HL-60 (cell line): ENCODE data around the gene GALNT15.

Experiments used
- DNase-seq, 2 experiments: peaks; one replicate each; pipeline ENCODE4 v3.0.0-alpha.2; 2010 to 2020; ENCODE audit warnings: low read depth in 1 of 2, low spot score in 1 of 2
- H3K27ac ChIP-seq: fragments of 250-450 bp; sonication (Bioruptor Pico); replicated peaks from 2 replicates; pipeline ENCODE4 v1.5.1; 2020; ENCODE audit warnings: mild to moderate bottlenecking, moderate library complexity
- H3K27me3 ChIP-seq: fragments of 250-450 bp; sonication (Bioruptor Pico); 2 replicates; pipeline ENCODE4 v1.5.1; 2021; ENCODE audit warnings: mild to moderate bottlenecking, moderate library complexity; ENCODE audit not compliant: insufficient read depth, poor library complexity, severe bottlenecking
- H3K4me3 ChIP-seq: replicated peaks from 2 replicates; pipeline ENCODE4 v1.5.1; 2011; ENCODE audit warnings: mild to moderate bottlenecking, control low read depth, low read length; ENCODE audit not compliant: insufficient read depth
- CTCF ChIP-seq: IDR thresholded peaks from one replicate; pipeline ENCODE4 v1.5.1; 2011; ENCODE audit warnings: low read length, control low read depth, inconsistent platforms; ENCODE audit not compliant: insufficient read depth
- GABPA ChIP-seq: IDR thresholded peaks from 2 replicates; pipeline ENCODE4 v1.6.1; 2012; ENCODE audit warnings: low read depth
- POLR2AphosphoS5 ChIP-seq: IDR thresholded peaks from 2 replicates; pipeline ENCODE4 v1.6.1; 2012; ENCODE audit warnings: low read depth
- REST ChIP-seq: IDR thresholded peaks from 2 replicates; pipeline ENCODE4 v1.6.1; 2012; ENCODE audit warnings: low read depth; ENCODE audit not compliant: insufficient replicate concordance
- SPI1 ChIP-seq: IDR thresholded peaks from 2 replicates; pipeline ENCODE4 v1.6.1; 2012; ENCODE audit warnings: low read depth, mild to moderate bottlenecking, borderline replicate concordance

The GALNT15 gene

GRCh38 chr3:16240229-16241023 lies 65.9 kb downstream of the GALNT15 start:
- Histone ChIP-seq H3K27me3 (no peaks in the 10 kb centered on the region), H3K27ac (no peak overlapping the region), H3K4me3 (no peak overlapping the region)
- no peak for TF ChIP-seq SPI1
- TF ChIP-seq REST, result no peak
- TF ChIP-seq POLR2AphosphoS5, result no peak
- TF ChIP-seq CTCF, result no peak
- TF ChIP-seq GABPA, result no peak
- peak in 1 of 2 experiments; percentile 74 for DNase-seq

GRCh38 chr3:16241225-16241624 lies 66.7 kb downstream of the GALNT15 start:
- TF ChIP-seq CTCF (no peak), REST (no peak), GABPA (no peak), SPI1 (no peak), POLR2AphosphoS5 (no peak)
- Histone ChIP-seq H3K4me3 (no peak overlapping the region), H3K27me3 (no peaks in the 10 kb centered on the region), H3K27ac (no peak overlapping the region)
- DNase-seq, result no peak

GRCh38 chr3:16242177-16242576 lies 67.7 kb downstream of the GALNT15 start:
- no peak for DNase-seq
- no peak for TF ChIP-seq GABPA
- no peak for TF ChIP-seq REST
- TF ChIP-seq CTCF, result no peak
- TF ChIP-seq SPI1, result no peak
- TF ChIP-seq POLR2AphosphoS5, result no peak
- H3K27ac ChIP-seq, result no peak overlapping the region

More at GRCh38 chr3:16242177-16242576, 67.7 kb downstream of the GALNT15 start:
- no peak overlapping the region for H3K4me3 ChIP-seq
- no peaks in the 10 kb centered on the region for H3K27me3 ChIP-seq
